Retina (tissue), 1 donor: Measurements from ENCODE around the gene COPS3.

ENCODE experiments used
- DNase-seq: peaks from one replicate; pipeline ENCODE4 v3.0.0-alpha.2; 2016

COPS3 gene

GRCh38 chr17:17280613-17281549 is at the start of gene COPS3:
COPS3 (minus strand) TSS chr17:17281246; CDS start chr17:17281186, 60 bp downstream.
- peak; percentile 98 for DNase-seq

DNA sequence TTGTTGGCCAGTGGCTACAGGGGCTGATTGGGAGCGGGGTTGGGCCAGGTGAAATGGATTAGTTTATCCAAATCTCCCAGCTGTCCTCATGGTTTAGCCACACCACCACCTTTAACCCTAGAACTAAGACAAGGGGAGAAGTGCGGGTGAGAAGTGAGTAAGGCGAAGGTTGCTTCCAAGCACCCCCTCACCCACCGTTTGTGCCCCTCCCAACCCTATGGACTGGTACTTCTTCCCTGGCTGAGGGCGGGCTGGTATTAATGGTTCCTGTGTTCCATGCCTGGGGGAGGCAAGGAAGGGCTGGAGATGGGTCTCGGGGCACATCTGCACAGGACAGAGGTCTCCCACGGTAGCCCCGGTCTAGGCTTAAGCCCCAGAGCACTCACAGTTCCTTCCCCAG is 47.2 kb upstream of the COPS3 start:
- no peak for DNase-seq

GRCh38 chr17:17326275-17326875 is 45.3 kb upstream of the COPS3 start:
- DNase-seq = no peak

DNA sequence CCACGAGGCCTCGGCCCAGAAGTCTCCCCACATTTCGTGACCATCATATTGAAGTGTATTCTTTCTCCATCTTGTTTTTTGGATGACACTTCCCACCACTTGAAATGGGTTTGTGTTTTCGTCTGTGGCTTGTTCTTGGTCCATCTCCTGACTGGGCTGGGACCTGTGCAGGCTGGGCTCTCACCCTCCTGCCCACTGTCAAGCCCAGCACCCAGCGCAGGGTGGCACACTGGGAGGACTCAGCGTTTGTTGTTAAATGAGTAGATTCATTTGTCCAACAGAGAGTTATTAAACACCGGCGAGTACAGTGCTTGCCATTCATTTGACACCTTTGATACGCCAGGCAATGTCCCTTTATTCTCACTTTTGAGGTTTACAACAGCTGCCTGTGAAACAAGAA is 44.8 kb upstream of the COPS3 start:
- no peak for DNase-seq

- no peak for DNase-seq
Measured at GRCh38 chr17:17325228-17325627, 44.2 kb upstream of the COPS3 start.

GRCh38 chr17:17324616-17325015 is 43.6 kb upstream of the COPS3 start:
- DNase-seq = no peak

- DNase-seq = no peak
Measured at GRCh38 chr17:17322516-17323510, 41.8 kb upstream of the COPS3 start.

DNA sequence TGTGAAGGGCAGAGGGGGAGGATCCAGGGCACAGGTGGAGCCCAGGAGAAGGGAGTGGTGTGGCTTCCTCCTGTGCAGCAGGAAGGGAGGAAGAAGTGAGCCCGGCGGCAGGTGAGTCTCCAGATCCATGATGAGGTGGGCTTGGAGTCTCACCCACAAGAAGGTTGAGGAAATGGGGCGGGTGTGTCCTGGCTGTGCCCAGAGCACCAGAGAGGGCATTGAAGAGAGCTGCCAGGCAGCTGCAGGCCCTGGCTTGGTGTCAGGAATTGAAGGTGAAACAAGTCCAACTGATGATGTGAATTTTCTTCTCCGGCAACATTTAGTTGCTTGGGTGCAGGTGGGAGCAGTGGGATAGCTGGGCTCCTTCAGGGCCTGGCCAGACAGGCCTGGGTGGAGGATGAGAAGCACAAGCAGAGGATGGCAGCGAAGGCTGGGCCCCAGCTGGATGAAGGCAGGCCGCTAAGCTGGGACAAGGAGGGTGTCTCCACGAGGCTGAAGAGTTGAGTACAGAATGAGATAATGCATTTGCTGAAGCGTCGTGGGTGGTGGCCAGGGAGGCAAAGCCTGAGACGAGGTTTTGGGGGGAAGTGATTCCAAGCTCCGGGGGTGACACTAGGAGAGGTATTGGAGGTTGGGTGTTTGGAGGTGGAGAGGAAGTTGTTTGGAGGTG is 40.4 kb upstream of the COPS3 start:
- no peak for DNase-seq

DNA sequence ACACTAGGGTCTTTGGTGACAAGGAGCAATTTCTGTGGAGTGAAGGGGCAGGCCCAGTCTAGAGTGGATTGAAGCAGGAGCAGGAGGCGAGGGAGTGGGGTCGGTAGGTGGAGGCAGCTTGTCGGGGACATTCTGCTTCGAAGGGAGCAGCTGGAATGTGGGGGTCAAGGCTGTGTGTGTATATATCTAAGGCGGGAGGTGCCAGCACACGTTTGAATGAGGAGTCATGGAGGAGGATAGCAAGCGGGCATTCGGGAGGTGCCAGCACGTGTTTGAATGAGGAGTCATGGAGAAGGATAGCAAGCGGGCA is 39.8 kb upstream of the COPS3 start:
- DNase-seq = no peak

GRCh38 chr17:17320188-17320910 is 39.3 kb upstream of the COPS3 start:
- DNase-seq = no peak

DNA sequence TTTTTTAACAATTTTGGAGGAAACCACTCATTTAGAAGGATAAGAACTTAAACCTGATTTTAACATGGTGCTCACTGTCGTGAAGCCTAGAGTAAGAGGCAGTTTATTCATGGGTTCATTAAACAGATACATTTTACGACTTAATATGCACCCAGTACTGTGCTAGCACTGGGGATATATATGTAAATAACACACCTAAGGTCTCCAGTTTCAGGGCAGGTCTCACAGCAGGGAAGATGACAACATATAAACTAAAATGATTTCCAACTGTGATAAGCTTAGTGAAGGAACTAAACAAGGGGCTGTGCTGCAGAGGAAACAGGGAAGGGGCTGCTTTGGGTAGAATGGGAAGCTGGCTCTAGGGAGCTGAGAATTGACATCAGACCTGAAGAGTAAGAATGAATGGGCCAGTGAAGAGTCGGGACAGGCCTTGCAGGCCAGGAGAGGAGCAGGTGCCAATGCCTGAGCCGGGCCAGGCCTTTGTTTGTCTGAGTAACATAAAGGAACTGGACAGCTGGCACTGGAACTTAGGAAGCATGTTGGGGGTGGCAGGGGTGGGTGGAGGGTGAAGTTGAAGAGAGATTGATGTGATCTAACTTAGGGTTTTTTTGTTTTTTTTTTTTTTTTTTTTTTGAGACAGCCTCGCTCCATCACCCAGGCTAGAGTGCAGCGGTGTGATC is 34.2 kb upstream of the COPS3 start:
- DNase-seq = no peak

DNA sequence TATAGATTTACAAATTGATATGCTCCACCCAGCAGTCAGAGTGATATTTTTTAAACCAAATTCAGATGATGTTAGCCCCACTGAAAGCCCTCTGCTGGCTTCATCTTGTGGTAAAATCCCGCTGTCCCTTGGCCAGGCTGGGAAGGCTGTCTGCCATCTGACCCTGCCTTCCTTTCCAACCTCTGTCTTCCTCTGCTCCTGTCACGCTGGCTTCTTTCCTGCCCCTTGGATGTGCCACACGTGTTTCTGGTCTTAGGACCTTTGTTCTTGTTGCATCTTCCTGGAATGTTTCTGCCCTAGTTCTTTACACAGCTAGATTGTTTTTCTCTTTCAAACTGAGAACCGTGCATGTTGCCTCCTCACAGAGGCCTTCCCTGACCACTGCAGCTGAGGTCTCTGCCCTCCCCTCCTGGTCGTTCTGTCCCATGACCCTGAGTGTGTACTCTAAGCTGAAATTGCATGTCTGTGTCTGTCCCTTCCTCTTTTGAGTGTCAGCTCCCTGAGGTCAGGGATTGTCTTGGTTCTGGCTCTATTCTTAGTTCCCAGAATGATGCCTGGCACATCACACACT is 33.5 kb upstream of the COPS3 start:
- DNase-seq = no peak

DNA sequence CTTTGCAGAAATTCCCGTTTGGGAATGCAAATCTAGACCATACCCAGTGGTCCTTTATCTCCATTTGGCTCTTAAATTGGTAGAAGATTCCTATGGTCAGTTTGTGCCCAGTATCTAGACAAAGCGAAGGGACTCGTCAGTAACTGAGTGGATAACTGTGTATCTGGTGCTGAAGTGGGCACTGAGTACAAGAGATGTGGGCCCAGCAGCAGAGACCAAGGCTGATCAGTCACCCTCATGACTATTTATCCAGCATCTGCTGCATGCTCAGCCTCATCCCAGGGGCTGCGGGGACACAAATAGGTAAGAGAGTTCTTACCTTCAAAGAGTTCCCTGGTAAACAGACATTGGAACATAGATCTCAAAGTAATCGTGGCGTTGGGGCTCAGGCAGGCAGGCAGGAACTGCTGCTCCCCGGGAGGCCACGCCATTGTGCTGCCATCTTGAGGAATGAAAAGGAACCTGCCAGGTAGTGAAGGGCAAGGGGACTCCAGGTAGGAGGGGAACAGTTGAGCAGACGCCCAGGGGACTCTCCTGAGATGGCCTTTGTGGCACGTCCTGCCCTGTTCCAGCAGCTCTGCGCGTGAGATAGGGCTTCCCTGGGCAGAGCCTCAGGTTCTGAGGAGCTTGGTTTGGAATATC is 32.4 kb upstream of the COPS3 start:
- peak; percentile 10 for DNase-seq

DNA sequence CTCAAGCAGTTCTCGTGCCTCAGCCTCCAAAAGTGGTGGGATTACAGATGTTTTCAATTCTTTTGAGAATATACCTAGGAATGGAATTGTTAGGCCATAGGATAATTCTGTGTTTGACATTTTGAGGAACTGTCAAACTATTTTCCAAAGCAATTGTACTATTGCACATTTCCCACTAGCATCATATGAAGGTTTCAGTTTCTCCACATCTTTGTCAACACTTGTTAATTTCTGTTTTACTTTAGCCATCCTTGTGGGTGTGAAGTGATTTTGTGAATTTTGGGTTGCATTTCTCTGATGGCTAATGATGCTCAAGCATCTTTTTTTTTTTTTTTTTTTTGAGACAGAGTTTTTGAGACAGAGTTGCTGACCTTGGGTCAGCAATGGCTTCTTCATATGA is 28.3 kb upstream of the COPS3 start:
- DNase-seq = no peak

DNA sequence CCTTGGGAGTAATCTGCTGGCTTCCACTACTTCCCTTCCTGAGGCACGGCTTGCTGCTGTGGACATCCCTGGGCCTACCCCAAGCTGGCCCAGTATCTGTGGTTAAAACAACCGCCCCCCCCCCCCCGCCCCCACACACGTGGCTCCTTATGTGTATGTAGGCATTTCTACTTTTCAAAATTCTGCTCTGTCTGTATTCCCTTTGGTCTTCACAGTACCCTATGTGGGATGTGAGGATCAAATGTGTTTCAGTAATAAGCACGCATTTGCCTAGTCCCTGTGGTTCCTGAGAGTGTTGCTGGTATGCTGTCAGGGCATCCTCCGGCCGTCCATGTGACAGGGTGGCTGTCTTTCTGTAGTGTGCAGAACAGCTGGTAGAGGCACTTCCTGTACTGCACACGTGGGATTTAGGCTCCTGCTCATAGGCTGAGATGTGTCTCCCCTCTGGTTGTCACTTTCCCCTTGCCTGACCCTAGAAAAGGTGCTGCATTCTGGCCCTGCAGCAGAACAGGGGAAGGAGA is 24.3 kb upstream of the COPS3 start:
- no peak for DNase-seq

DNA sequence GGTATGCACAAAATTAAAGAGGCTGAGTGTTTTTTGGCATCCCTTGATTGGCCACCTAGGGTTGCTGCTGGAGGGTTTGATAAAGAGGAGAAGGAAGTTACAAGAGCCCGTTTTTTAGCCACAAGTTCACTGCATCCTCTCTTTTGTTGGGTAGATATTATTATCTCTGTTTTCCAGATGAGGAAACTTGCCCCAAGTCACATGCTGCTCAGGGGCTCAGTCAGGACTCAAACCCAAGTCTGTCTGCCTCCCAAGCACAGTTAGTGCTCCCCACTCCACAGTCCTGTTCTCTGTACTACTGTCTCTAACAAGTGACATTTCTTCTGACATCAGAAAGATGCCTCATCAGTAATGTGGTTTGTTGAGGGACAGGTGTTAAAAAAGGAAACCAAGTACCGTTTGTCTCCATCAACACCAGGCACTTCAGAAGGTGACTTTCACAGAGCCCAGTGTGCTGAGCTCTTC is 23.5 kb upstream of the COPS3 start:
- DNase-seq = no peak

DNA sequence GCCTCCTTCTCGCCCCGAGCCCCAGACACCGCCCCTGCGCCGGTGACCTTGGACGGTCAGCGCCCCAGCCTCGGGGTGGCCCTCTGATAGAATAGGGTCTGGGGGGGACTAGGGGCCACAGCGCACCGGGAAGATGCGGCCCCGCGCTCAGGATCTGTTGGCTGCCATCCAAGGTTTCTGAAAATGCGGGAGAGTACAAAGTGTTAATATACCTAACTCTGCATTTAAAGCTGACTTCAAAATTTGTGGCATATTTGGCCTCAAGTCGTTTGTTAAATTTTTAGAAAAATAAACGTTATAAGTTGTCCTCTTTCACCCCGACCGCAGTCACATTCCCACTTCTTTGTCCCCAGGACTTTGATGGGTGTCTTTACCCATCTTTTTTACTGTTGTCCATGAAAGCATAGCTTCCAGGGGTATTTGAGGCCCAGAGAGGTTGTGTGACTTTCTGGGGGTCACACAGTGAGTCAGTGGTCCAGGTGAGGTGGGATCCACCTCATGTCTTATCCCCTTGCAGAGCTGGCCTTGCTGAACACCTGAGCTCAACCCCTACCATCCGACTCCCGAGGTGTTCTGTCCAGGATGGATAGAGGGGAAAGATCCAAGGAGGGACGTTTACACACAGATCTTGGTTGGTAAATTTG is 22.9 kb upstream of the COPS3 start:
- no peak for DNase-seq

DNA sequence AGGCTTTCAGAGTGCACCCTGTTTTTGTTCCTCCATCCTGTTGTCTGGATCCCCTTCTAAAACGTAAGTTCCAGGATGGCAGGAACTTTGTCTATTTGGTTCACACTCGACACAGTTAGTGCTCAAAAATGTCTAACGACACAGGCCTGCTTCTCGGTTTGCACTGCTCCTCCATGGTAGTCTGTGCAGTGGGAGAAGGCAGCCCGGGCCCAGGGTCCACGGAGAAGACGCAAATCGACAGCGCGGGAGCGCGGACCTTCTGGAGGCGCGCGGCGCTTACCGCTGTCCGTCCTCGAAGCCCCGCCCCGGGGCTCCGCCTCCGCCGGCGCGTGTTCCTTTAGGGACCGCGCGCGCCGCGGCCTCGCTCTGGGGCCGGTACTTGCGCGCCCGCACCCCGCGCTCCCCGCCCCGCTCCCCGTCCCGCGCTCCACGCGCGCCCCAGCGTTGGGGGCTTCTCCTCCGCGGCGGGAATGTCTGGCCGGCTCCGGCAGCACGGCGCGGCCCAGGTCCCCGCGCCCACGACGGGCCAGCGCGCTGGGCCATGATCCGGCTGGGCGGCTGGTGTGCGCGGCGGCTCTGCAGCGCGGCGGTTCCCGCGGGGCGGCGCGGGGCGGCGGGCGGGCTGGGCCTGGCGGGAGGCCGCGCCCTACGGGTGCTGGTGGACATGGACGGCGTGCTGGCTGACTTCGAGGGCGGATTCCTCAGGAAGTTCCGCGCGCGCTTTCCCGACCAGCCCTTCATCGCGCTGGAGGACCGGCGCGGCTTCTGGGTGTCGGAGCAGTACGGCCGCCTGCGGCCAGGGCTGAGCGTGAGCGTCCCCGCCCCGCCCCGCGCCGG is 22.2 kb upstream of the COPS3 start, which contains the start of gene NT5M:
TSS of gene NT5M (plus strand) at position 364 of the 837 bp plus-strand sequence. CDS start at position 542, 178 bp downstream.
- DNase-seq = peak; percentile 85
